ENCODE results near the gene SHC2. TPM values are rescaled to one million over a fixed set of nuclear protein-coding genes. Genes with fewer than 3 reads are reported as not detected.
A peak's percentile ranks its signal among the peaks of the same experiment; 100 is the strongest.
"Not testable (repeated sequence)": the region's sequence is repeated elsewhere in the genome, so short reads cannot be mapped to it uniquely, and the experiment has no call there.

SHC2 gene
- total and polyA plus RNA-seq, 5 experiments from 2014 or later = 0.30 to 4.0 (median 1.8) TPM

GRCh38 chr19:461721-462551 lies 1.1 kb upstream of the SHC2 start:
- H3K27me3 Mint-ChIP-seq = peaks cover 0 to 23% (median 9%) of the 10 kb centered on the region in 5 donors
- peak overlapping the region; percentile 58 to 82 (median 73) for H3K4me3 Mint-ChIP-seq
- H3K36me3 Mint-ChIP-seq = peaks cover 0 to 2% (median 0%) of the 10 kb centered on the region in 3 donors
- ATAC-seq (peak; percentile 23 to 26), DNase-seq (no peak)
- peaks cover 0 to 4% (median 0%) of the 10 kb centered on the region in 9 donors for H3K9me3 Mint-ChIP-seq
- peak overlapping the region in 1 of 10 donors; percentile 29 for H3K27ac Mint-ChIP-seq
- POLR2A ChIA-PET = interaction anchor here (1.3 kb wide), 1 partner anchor 27 kb away, joined by 3 read pairs; no protein-coding TSS in a partner anchor
- peaks cover 2 to 17% (median 7%) of the 10 kb centered on the region in 4 donors for H3K4me1 Mint-ChIP-seq

GRCh38 chr19:459724-460511 lies 915 bp downstream of the SHC2 start:
- peaks cover 2 to 21% (median 11%) of the 10 kb centered on the region in 4 donors for H3K4me1 Mint-ChIP-seq
- H3K4me3 Mint-ChIP-seq = peak overlapping the region; percentile 66 to 90 (median 78)
- peaks cover 0 to under 1% (median 0%) of the 10 kb centered on the region in 9 donors for H3K9me3 Mint-ChIP-seq
- POLR2A ChIA-PET = no interaction called here
- peaks cover 0 to 27% (median 9%) of the 10 kb centered on the region in 5 donors for H3K27me3 Mint-ChIP-seq
- H3K27ac Mint-ChIP-seq = peak overlapping the region in 7 of 10 donors; percentile 31 to 78 (median 60)
- DNase-seq (peak in 6 of 10 donors; percentile 8 to 52 (median 21)), ATAC-seq (peak; percentile 77 to 80)
- peaks cover 0 to 2% (median 0%) of the 10 kb centered on the region in 3 donors for H3K36me3 Mint-ChIP-seq

- H3K27ac Mint-ChIP-seq = no peak overlapping the region
- DNase-seq (no peak), ATAC-seq (no peak)
- POLR2A ChIA-PET = no interaction called here
- H3K4me1 Mint-ChIP-seq = peaks cover 2 to 21% (median 11%) of the 10 kb centered on the region in 4 donors
- H3K9me3 Mint-ChIP-seq = no peaks in the 10 kb centered on the region
- peaks cover 0 to 27% (median 9%) of the 10 kb centered on the region in 5 donors for H3K27me3 Mint-ChIP-seq
- H3K36me3 Mint-ChIP-seq = peaks cover 0 to 2% (median 0%) of the 10 kb centered on the region in 3 donors
- H3K4me3 Mint-ChIP-seq = no peak overlapping the region
Measured at GRCh38 chr19:458091-459042, 2.5 kb downstream of the SHC2 start.

- Mint-ChIP-seq H3K36me3 (peaks cover 0 to 2% (median 0%) of the 10 kb centered on the region in 3 donors), H3K9me3 (no peaks in the 10 kb centered on the region), H3K4me3 (peak overlapping the region in 1 of 10 donors; percentile 56), H3K27me3 (peaks cover 0 to 22% (median 5%) of the 10 kb centered on the region in 5 donors), H3K27ac (peak overlapping the region in 4 of 10 donors; percentile 31 to 66 (median 38)), H3K4me1 (peaks cover 2 to 21% (median 11%) of the 10 kb centered on the region in 4 donors)
- DNase-seq (no peak), ATAC-seq (no peak)
- POLR2A ChIA-PET = no interaction called here
Measured at GRCh38 chr19:457636-458035, 3.2 kb downstream of the SHC2 start.

- ATAC-seq = no peak
- Mint-ChIP-seq H3K27me3 (peaks cover 0 to 13% (median 5%) of the 10 kb centered on the region in 5 donors), H3K4me3 (no peak overlapping the region), H3K9me3 (no peaks in the 10 kb centered on the region), H3K27ac (peak overlapping the region in 1 of 10 donors; percentile 31), H3K4me1 (peaks cover 1 to 16% (median 11%) of the 10 kb centered on the region in 4 donors), H3K36me3 (peaks cover 0 to 1% (median 0%) of the 10 kb centered on the region in 3 donors)
- DNase-seq = no peak
- POLR2A ChIA-PET = no interaction called here
Measured at GRCh38 chr19:456547-457110, 4.2 kb downstream of the SHC2 start.

GRCh38 chr19:455851-456546 lies 4.8 kb downstream of the SHC2 start:
- Mint-ChIP-seq H3K4me3 (no peak overlapping the region), H3K36me3 (no peaks in the 10 kb centered on the region), H3K27ac (no peak overlapping the region), H3K27me3 (peaks cover 0 to 11% (median 5%) of the 10 kb centered on the region in 5 donors), H3K4me1 (peaks cover 0 to 15% (median 10%) of the 10 kb centered on the region in 4 donors), H3K9me3 (no peaks in the 10 kb centered on the region)
- DNase-seq (no peak), ATAC-seq (no peak)
- POLR2A ChIA-PET = no interaction called here

GRCh38 chr19:455031-455705 lies 5.7 kb downstream of the SHC2 start:
- DNase-seq (no peak), ATAC-seq (no peak)
- H3K27me3 Mint-ChIP-seq = peaks cover 0 to 11% (median 5%) of the 10 kb centered on the region in 5 donors
- POLR2A ChIA-PET = no interaction called here
- H3K27ac Mint-ChIP-seq = peak overlapping the region in 1 of 10 donors; percentile 63
- no peaks in the 10 kb centered on the region for H3K36me3 Mint-ChIP-seq
- peaks cover 0 to 4% (median 0%) of the 10 kb centered on the region in 9 donors for H3K9me3 Mint-ChIP-seq
- H3K4me1 Mint-ChIP-seq = peaks cover 1 to 15% (median 10%) of the 10 kb centered on the region in 4 donors
- H3K4me3 Mint-ChIP-seq = no peak overlapping the region

GRCh38 chr19:453606-454005 lies 7.2 kb downstream of the SHC2 start:
- Mint-ChIP-seq H3K4me3 (no peak overlapping the region), H3K9me3 (peaks cover 0 to 4% (median 0%) of the 10 kb centered on the region in 9 donors), H3K27ac (no peak overlapping the region), H3K27me3 (peaks cover 0 to 5% (median 2%) of the 10 kb centered on the region in 5 donors), H3K36me3 (no peaks in the 10 kb centered on the region), H3K4me1 (peaks cover 0 to 15% (median 6%) of the 10 kb centered on the region in 4 donors)
- ATAC-seq (no peak), DNase-seq (no peak)
- POLR2A ChIA-PET = no interaction called here

GRCh38 chr19:452829-453228 lies 8.0 kb downstream of the SHC2 start:
- peaks cover 0 to 5% (median 2%) of the 10 kb centered on the region in 5 donors for H3K27me3 Mint-ChIP-seq
- H3K4me1 Mint-ChIP-seq = peaks cover 0 to 15% (median 6%) of the 10 kb centered on the region in 4 donors
- peaks cover 0 to 4% (median 0%) of the 10 kb centered on the region in 9 donors for H3K9me3 Mint-ChIP-seq
- POLR2A ChIA-PET = no interaction called here
- H3K36me3 Mint-ChIP-seq = no peaks in the 10 kb centered on the region
- no peak overlapping the region for H3K27ac Mint-ChIP-seq
- no peak for ATAC-seq
- no peak overlapping the region for H3K4me3 Mint-ChIP-seq
- DNase-seq = no peak

GRCh38 chr19:450912-451481 lies 9.8 kb downstream of the SHC2 start:
- H3K27me3 Mint-ChIP-seq, H3K4me1 Mint-ChIP-seq, POLR2A ChIA-PET, ATAC-seq, DNase-seq, H3K36me3 Mint-ChIP-seq, H3K4me3 Mint-ChIP-seq, H3K9me3 Mint-ChIP-seq: not testable (repeated sequence)
- peak overlapping the region in 1 of 10 donors; percentile 40 for H3K27ac Mint-ChIP-seq

Data from naive thymus-derived CD8-positive, alpha-beta T cell (primary cell).